OCI-LY1 (cell line): ENCODE results near the gene RANBP9.

Source experiments
- H2AFZ ChIP-seq: fragments of 200-600 bp; sonication (generic), shearing (Covaris generic); 2 replicates; pipeline ENCODE4 v1.6.0; 2014; ENCODE audit warnings: antibody characterized with exemption, mild to moderate bottlenecking, low read length
- H3F3A ChIP-seq: fragments of 200-600 bp; sonication (generic), shearing (Covaris generic); 2 replicates; pipeline ENCODE4 v1.6.0; 2014; ENCODE audit warnings: mild to moderate bottlenecking, antibody characterized with exemption, low read length, moderate library complexity; ENCODE audit not compliant: insufficient read depth
- H3K27ac ChIP-seq: fragments of 200-600 bp; sonication (generic); 2 replicates; pipeline ENCODE4 v1.5.1; 2014; ENCODE audit warnings: low read length, mixed run types, mild to moderate bottlenecking, low read depth; ENCODE audit not compliant: poor library complexity, severe bottlenecking
- H3K27me3 ChIP-seq: fragments of 200-600 bp; sonication (generic); 2 replicates; pipeline ENCODE4 v1.6.0; 2014; ENCODE audit warnings: antibody characterized with exemption, mild to moderate bottlenecking, low read length, moderate library complexity; ENCODE audit not compliant: insufficient read depth
- H3K36me3 ChIP-seq: fragments of 200-600 bp; sonication (generic); 2 replicates; pipeline ENCODE4 v1.6.1; 2014; ENCODE audit warnings: mild to moderate bottlenecking, antibody characterized with exemption, low read length, moderate library complexity, mixed read lengths; ENCODE audit not compliant: insufficient read depth
- H3K4me1 ChIP-seq: fragments of 200-600 bp; sonication (generic); 2 replicates; pipeline ENCODE4 v1.5.1; 2014; ENCODE audit warnings: mild to moderate bottlenecking, low read length, moderate library complexity; ENCODE audit not compliant: insufficient read depth, severe bottlenecking
- H3K4me2 ChIP-seq: fragments of 200-600 bp; sonication (generic), shearing (Covaris generic); 2 replicates; pipeline ENCODE4 v1.6.1; 2014; ENCODE audit warnings: low read length
- H3K4me3 ChIP-seq: fragments of 200-600 bp; sonication (generic); 2 replicates; pipeline ENCODE4 v1.5.1; 2014; ENCODE audit warnings: low read length, low read depth, mild to moderate bottlenecking, mixed read lengths; ENCODE audit not compliant: poor library complexity, severe bottlenecking
- H3K79me2 ChIP-seq: fragments of 200-600 bp; shearing (Covaris generic); 2 replicates; pipeline ENCODE4 v1.6.1; 2016; ENCODE audit warnings: mixed run types, low read length, mixed read lengths; ENCODE audit not compliant: insufficient read depth
- H3K9ac ChIP-seq: fragments of 200-600 bp; sonication (generic), shearing (Covaris generic); 2 replicates; pipeline ENCODE4 v1.6.1; 2014; ENCODE audit warnings: mild to moderate bottlenecking, low read length, mixed read lengths
- H3K9me2 ChIP-seq: fragments of 200-600 bp; sonication (generic), shearing (Covaris generic); 2 replicates; pipeline ENCODE4 v1.6.1; 2014; ENCODE audit warnings: low read depth, mild to moderate bottlenecking, low read length, mixed read lengths
- H3K9me3 ChIP-seq: fragments of 200-600 bp; shearing (Covaris generic); 2 replicates; pipeline ENCODE4 v1.6.1; 2014; ENCODE audit warnings: low read length, mixed read lengths
- H4K20me1 ChIP-seq: fragments of 200-600 bp; sonication (generic), shearing (Covaris generic); 2 replicates; pipeline ENCODE4 v1.6.0; 2016; ENCODE audit warnings: mild to moderate bottlenecking, low read length; ENCODE audit not compliant: insufficient read depth
- CTCF ChIP-seq: fragments of 200-600 bp; sonication (generic), shearing (Covaris generic); IDR thresholded peaks from 2 replicates; pipeline ENCODE4 v1.5.1; 2017; ENCODE audit warnings: mild to moderate bottlenecking, antibody characterized with exemption, low read length, moderate library complexity, mixed read lengths
- EZH2 ChIP-seq: fragments of 200-600 bp; sonication (generic), shearing (Covaris generic); IDR thresholded peaks from 2 replicates; pipeline ENCODE4 v1.8.0; 2017; ENCODE audit warnings: borderline replicate concordance, mixed run types, mild to moderate bottlenecking, antibody characterized with exemption, low read length, moderate library complexity, mixed read lengths

RANBP9 gene

GRCh38 chr6:13577926-13578325 is 133.7 kb downstream of the RANBP9 start:
- H3K79me2 ChIP-seq, result no peaks in the 10 kb centered on the region
- no peaks in the 10 kb centered on the region for H4K20me1 ChIP-seq
- no peaks in the 10 kb centered on the region for H3K9me2 ChIP-seq
- H3K27me3 ChIP-seq, result no peaks in the 10 kb centered on the region
- H3K4me2 ChIP-seq, result no peak overlapping the region
- no peak overlapping the region for H3K9ac ChIP-seq
- no peak overlapping the region for H2AFZ ChIP-seq
- no peak for TF ChIP-seq EZH2
- TF ChIP-seq CTCF, result no peak
- peaks cover 28% of the 10 kb centered on the region for H3K36me3 ChIP-seq
- no peak overlapping the region for H3K4me3 ChIP-seq
- no peaks in the 10 kb centered on the region for H3K9me3 ChIP-seq
- H3K4me1 ChIP-seq, result peaks cover 17% of the 10 kb centered on the region
- H3F3A ChIP-seq, result no peaks in the 10 kb centered on the region
- no peak overlapping the region for H3K27ac ChIP-seq

- TF ChIP-seq CTCF, result no peak
- TF ChIP-seq EZH2, result no peak
- Histone ChIP-seq H3K79me2 (no peaks in the 10 kb centered on the region), H3K4me3 (peak overlapping the region; percentile 85), H3F3A (no peaks in the 10 kb centered on the region), H3K4me2 (peak overlapping the region; percentile 24; the same call in 1 of the 2 replicates), H2AFZ (no peak overlapping the region), H3K27ac (no peak overlapping the region), H3K4me1 (peaks cover 17% of the 10 kb centered on the region), H3K9me3 (no peaks in the 10 kb centered on the region), H3K9me2 (no peaks in the 10 kb centered on the region), H3K27me3 (no peaks in the 10 kb centered on the region), H4K20me1 (no peaks in the 10 kb centered on the region), H3K9ac (no peak overlapping the region), H3K36me3 (peaks cover 16% of the 10 kb centered on the region)
Measured at GRCh38 chr6:13576017-13576416, 135.6 kb downstream of the RANBP9 start.

- peak overlapping the region; percentile 91 for H3K4me2 ChIP-seq
- peak overlapping the region; percentile 92 for H3K27ac ChIP-seq
- H3K79me2 ChIP-seq, result no peaks in the 10 kb centered on the region
- TF ChIP-seq EZH2, result no peak
- no peak; the same call in 1 of the 2 replicates for TF ChIP-seq CTCF
- H3K9me3 ChIP-seq, result no peaks in the 10 kb centered on the region
- H4K20me1 ChIP-seq, result no peaks in the 10 kb centered on the region
- no peaks in the 10 kb centered on the region for H3K27me3 ChIP-seq
- H3K4me3 ChIP-seq, result peak overlapping the region; percentile 85
- H3K9me2 ChIP-seq, result no peaks in the 10 kb centered on the region
- peaks cover 17% of the 10 kb centered on the region for H3K4me1 ChIP-seq
- no peaks in the 10 kb centered on the region for H3F3A ChIP-seq
- H3K9ac ChIP-seq, result peak overlapping the region; percentile 82
- peaks cover 10% of the 10 kb centered on the region for H3K36me3 ChIP-seq
- H2AFZ ChIP-seq, result no peak overlapping the region; the same call in 1 of the 2 replicates
Measured at GRCh38 chr6:13575377-13575775, 136.3 kb downstream of the RANBP9 start.
